ENCODE data around the gene DHRS9.

DNA sequence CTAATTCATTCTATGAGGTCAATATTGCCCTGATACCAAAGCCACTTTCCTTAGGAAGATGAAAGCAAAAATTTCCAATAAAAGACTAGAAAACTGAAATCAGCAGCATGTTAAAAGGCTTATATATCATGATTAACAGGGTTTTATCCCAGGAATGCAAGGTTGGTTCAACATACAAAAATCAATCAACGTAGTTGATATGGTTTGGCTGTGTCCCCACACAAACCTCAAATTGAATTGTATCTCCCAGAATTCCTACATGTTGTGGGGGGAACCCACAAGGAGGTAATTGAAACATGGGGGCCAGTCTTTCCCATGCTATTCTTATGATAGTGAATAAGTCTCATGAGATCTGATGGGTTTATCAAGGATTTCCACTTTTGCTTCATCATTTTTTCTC, 26.5 kb upstream of the DHRS9 start:
- TF ChIP-seq, protein P1, sequence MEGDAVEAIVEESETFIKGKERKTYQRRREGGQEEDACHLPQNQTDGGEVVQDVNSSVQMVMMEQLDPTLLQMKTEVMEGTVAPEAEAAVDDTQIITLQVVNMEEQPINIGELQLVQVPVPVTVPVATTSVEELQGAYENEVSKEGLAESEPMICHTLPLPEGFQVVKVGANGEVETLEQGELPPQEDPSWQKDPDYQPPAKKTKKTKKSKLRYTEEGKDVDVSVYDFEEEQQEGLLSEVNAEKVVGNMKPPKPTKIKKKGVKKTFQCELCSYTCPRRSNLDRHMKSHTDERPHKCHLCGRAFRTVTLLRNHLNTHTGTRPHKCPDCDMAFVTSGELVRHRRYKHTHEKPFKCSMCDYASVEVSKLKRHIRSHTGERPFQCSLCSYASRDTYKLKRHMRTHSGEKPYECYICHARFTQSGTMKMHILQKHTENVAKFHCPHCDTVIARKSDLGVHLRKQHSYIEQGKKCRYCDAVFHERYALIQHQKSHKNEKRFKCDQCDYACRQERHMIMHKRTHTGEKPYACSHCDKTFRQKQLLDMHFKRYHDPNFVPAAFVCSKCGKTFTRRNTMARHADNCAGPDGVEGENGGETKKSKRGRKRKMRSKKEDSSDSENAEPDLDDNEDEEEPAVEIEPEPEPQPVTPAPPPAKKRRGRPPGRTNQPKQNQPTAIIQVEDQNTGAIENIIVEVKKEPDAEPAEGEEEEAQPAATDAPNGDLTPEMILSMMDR (conservative IDR thresholded peaks at IDR 0.05 in 1 of 2, IDR thresholded peaks at IDR 0.05 in 1 of 2; ENCODE audit: extremely low read depth in 1 of 2, insufficient read depth in 1 of 2, low read depth in 1 of 2, low read length in 2 of 2): no peak
- TF ChIP-seq EZH2 (IDR thresholded peaks at IDR 0.05; ENCODE audit: borderline replicate concordance, low read length): no peak
